Neural progenitor cell (in vitro differentiated cells): ENCODE results near the gene NR2F1-AS1. TPM values are rescaled to one million over a fixed set of nuclear protein-coding genes. Genes with fewer than 3 reads are reported as not detected.
"Not testable (repeated sequence)": the region's sequence is repeated elsewhere in the genome, so short reads cannot be mapped to it uniquely, and the experiment has no call there.

ENCODE experiments used
- DNase-seq: peaks from one replicate; pipeline ENCODE4 v3.0.0-alpha.2; 2016; ENCODE audit warnings: low spot score
- H2AFZ ChIP-seq: fragments of 200-600 bp; sonication (generic); replicated peaks from 2 replicates; pipeline ENCODE4 v1.6.1; 2016; ENCODE audit warnings: antibody characterized with exemption
- H3F3A ChIP-seq: fragments of 200-600 bp; sonication (generic); 2 replicates; pipeline ENCODE4 v1.6.1; 2016; ENCODE audit warnings: antibody characterized with exemption, low read depth
- H3K27ac ChIP-seq: fragments of 200-600 bp; sonication (generic); 2 replicates; pipeline ENCODE4 v1.5.1; 2016; ENCODE audit warnings: mild to moderate bottlenecking
- H3K27me3 ChIP-seq: fragments of 200-600 bp; sonication (generic); 2 replicates; pipeline ENCODE4 v1.6.1; 2016; ENCODE audit warnings: mild to moderate bottlenecking, moderate library complexity
- H3K36me3 ChIP-seq: fragments of 200-600 bp; sonication (generic); 2 replicates; pipeline ENCODE4 v1.5.1; 2016
- H3K4me1 ChIP-seq: fragments of 200-600 bp; sonication (generic); 2 replicates; pipeline ENCODE4 v1.6.1; 2016; ENCODE audit warnings: mixed run types
- H3K4me2 ChIP-seq: fragments of 200-600 bp; sonication (generic); 2 replicates; pipeline ENCODE4 v1.6.1; 2016
- H3K4me3 ChIP-seq: fragments of 200-600 bp; sonication (generic); 2 replicates; pipeline ENCODE4 v1.5.1; 2016
- H3K79me2 ChIP-seq: fragments of 200-600 bp; sonication (generic); 2 replicates; pipeline ENCODE4 v1.6.1; 2016; ENCODE audit warnings: low read depth
- H3K9ac ChIP-seq: fragments of 200-600 bp; sonication (generic); 2 replicates; pipeline ENCODE4 v1.6.1; 2016
- H3K9me3 ChIP-seq: fragments of 200-600 bp; sonication (generic); 2 replicates; pipeline ENCODE4 v1.5.1; 2016; ENCODE audit warnings: low read depth
- H4K20me1 ChIP-seq: fragments of 200-600 bp; sonication (generic); 2 replicates; pipeline ENCODE4 v1.6.1; 2016; ENCODE audit warnings: low read depth
- H3K27ac Mint-ChIP-seq: 3 replicates; pipeline ENCODE4 v1.8.0; 2021; ENCODE audit warnings: mixed read lengths
- H3K27me3 Mint-ChIP-seq: 2 replicates; pipeline ENCODE4 v1.8.0; 2022; ENCODE audit warnings: low read depth, mild to moderate bottlenecking, inconsistent platforms, moderate library complexity, mixed read lengths; ENCODE audit not compliant: insufficient read depth
- H3K36me3 Mint-ChIP-seq: 3 replicates; pipeline ENCODE4 v1.8.0; 2021; ENCODE audit warnings: mixed read lengths
- H3K4me1 Mint-ChIP-seq: 3 replicates; pipeline ENCODE4 v1.8.0; 2021; ENCODE audit warnings: mixed read lengths
- H3K4me3 Mint-ChIP-seq: 3 replicates; pipeline ENCODE4 v1.8.0; 2021; ENCODE audit warnings: mild to moderate bottlenecking, moderate library complexity, mixed read lengths
- H3K9me3 Mint-ChIP-seq: 3 replicates; pipeline ENCODE4 v1.8.0; 2020; ENCODE audit warnings: mixed read lengths
- CTCF ChIP-seq: fragments of 200-600 bp; sonication (generic); IDR thresholded peaks from 2 replicates; pipeline ENCODE4 v1.5.1; 2017; ENCODE audit warnings: antibody characterized with exemption, mild to moderate bottlenecking
- EZH2 ChIP-seq: fragments of 200-600 bp; sonication (generic); IDR thresholded peaks from 2 replicates; pipeline ENCODE4 v1.6.1; 2017; ENCODE audit warnings: antibody characterized with exemption, mild to moderate bottlenecking, moderate library complexity
- EZH2phosphoT487 ChIP-seq: fragments of 200-600 bp; sonication (generic); IDR thresholded peaks from 2 replicates; pipeline ENCODE4 v1.6.1; 2017; ENCODE audit warnings: antibody characterized with exemption
- total RNA-seq: library from RNA; depleted of rRNA; stranded (reverse); fragments of >200 nt; gene quantifications from 2 replicates; pipeline ENCODE4 v1.2.3, GENCODE V29; 2015; ENCODE audit warnings: low replicate concordance

NR2F1-AS1 gene
- total RNA-seq, 1 donor from 2014 or later = 9.3 TPM

- Histone ChIP-seq H3K27me3 (no peaks in the 10 kb centered on the region), H3K4me2 (no peak overlapping the region), H3F3A (no peaks in the 10 kb centered on the region), H3K9ac (no peak overlapping the region), H3K36me3 (no peaks in the 10 kb centered on the region), H3K9me3 (no peaks in the 10 kb centered on the region), H3K79me2 (no peaks in the 10 kb centered on the region), H2AFZ (no peak overlapping the region), H3K4me1 (peaks cover 6% of the 10 kb centered on the region), H3K4me3 (no peak overlapping the region), H4K20me1 (no peaks in the 10 kb centered on the region), H3K27ac (no peak overlapping the region)
- H3K27me3 Mint-ChIP-seq = peaks cover 2% of the 10 kb centered on the region
- no peak for TF ChIP-seq EZH2phosphoT487
- no peak for TF ChIP-seq EZH2
- no peak for TF ChIP-seq CTCF
- H3K4me3 Mint-ChIP-seq = no peak overlapping the region
- peaks cover 48% of the 10 kb centered on the region for H3K36me3 Mint-ChIP-seq
- no peak overlapping the region for H3K27ac Mint-ChIP-seq
- no peak for DNase-seq
- peaks cover 4% of the 10 kb centered on the region for H3K4me1 Mint-ChIP-seq
- peaks cover 6% of the 10 kb centered on the region for H3K9me3 Mint-ChIP-seq
These were observed 23.9 kb downstream of the NR2F1-AS1 start for GRCh38 chr5:93557021-93557604.

GRCh38 chr5:93549594-93549993 lies 31.4 kb downstream of the NR2F1-AS1 start:
- not testable (repeated sequence) for H3K4me1 Mint-ChIP-seq, H3F3A ChIP-seq, H3K36me3 ChIP-seq

GRCh38 chr5:93545872-93546271 lies 35.1 kb downstream of the NR2F1-AS1 start:
- H3K27me3 Mint-ChIP-seq = no peaks in the 10 kb centered on the region
- no peaks in the 10 kb centered on the region for H3K9me3 ChIP-seq
- DNase-seq = no peak
- no peak overlapping the region for H3K9ac ChIP-seq
- H3K9me3 Mint-ChIP-seq = no peaks in the 10 kb centered on the region
- H4K20me1 ChIP-seq = no peaks in the 10 kb centered on the region
- no peaks in the 10 kb centered on the region for H3K4me1 Mint-ChIP-seq
- no peaks in the 10 kb centered on the region for H3F3A ChIP-seq
- H3K4me2 ChIP-seq = no peak overlapping the region
- TF ChIP-seq EZH2 = no peak
- TF ChIP-seq CTCF = no peak
- no peak for TF ChIP-seq EZH2phosphoT487
- H3K79me2 ChIP-seq = no peaks in the 10 kb centered on the region
- H3K4me3 ChIP-seq = no peak overlapping the region
- no peak overlapping the region for H3K27ac Mint-ChIP-seq
- H2AFZ ChIP-seq = no peak overlapping the region
- no peak overlapping the region for H3K27ac ChIP-seq
- no peak overlapping the region for H3K4me3 Mint-ChIP-seq
- no peaks in the 10 kb centered on the region for H3K36me3 ChIP-seq
- no peaks in the 10 kb centered on the region for H3K27me3 ChIP-seq
- no peaks in the 10 kb centered on the region for H3K4me1 ChIP-seq
- peaks cover 37% of the 10 kb centered on the region for H3K36me3 Mint-ChIP-seq

More at GRCh38 chr5:93549594-93549993, 31.4 kb downstream of the NR2F1-AS1 start:
- not testable (repeated sequence) for DNase-seq, H3K9me3 ChIP-seq, H3K27me3 Mint-ChIP-seq, H3K4me3 ChIP-seq, H3K9ac ChIP-seq, H3K79me2 ChIP-seq, H3K27ac ChIP-seq, H3K4me2 ChIP-seq, H2AFZ ChIP-seq, H4K20me1 ChIP-seq, H3K4me1 ChIP-seq, H3K9me3 Mint-ChIP-seq, H3K4me3 Mint-ChIP-seq, H3K27me3 ChIP-seq, H3K27ac Mint-ChIP-seq
- H3K36me3 Mint-ChIP-seq = peaks cover 28% of the 10 kb centered on the region

- DNase-seq = peak; percentile 9
- no peaks in the 10 kb centered on the region for H4K20me1 ChIP-seq
- no peak overlapping the region for H3K9ac ChIP-seq
- H3K9me3 ChIP-seq = no peaks in the 10 kb centered on the region
- no peak overlapping the region for H2AFZ ChIP-seq
- Mint-ChIP-seq H3K36me3 (peaks cover 64% of the 10 kb centered on the region), H3K9me3 (peaks cover 23% of the 10 kb centered on the region), H3K4me3 (no peak overlapping the region), H3K27ac (no peak overlapping the region), H3K4me1 (no peaks in the 10 kb centered on the region), H3K27me3 (peaks cover 3% of the 10 kb centered on the region)
- no peaks in the 10 kb centered on the region for H3K27me3 ChIP-seq
- H3K4me3 ChIP-seq = no peak overlapping the region
- H3K79me2 ChIP-seq = no peaks in the 10 kb centered on the region
- H3K27ac ChIP-seq = no peak overlapping the region
- H3K4me2 ChIP-seq = no peak overlapping the region
- H3F3A ChIP-seq = no peaks in the 10 kb centered on the region
- no peaks in the 10 kb centered on the region for H3K36me3 ChIP-seq
- H3K4me1 ChIP-seq = peaks cover 3% of the 10 kb centered on the region
- no peak for TF ChIP-seq EZH2
- TF ChIP-seq CTCF = no peak
- TF ChIP-seq EZH2phosphoT487 = no peak
These were observed 48.6 kb downstream of the NR2F1-AS1 start for GRCh38 chr5:93532370-93532769.

- not testable (repeated sequence) for DNase-seq, H3K4me3 Mint-ChIP-seq, H3K36me3 ChIP-seq, H3K9me3 ChIP-seq, H3K27me3 Mint-ChIP-seq, H3K4me1 Mint-ChIP-seq, H3K27ac Mint-ChIP-seq, H3K4me3 ChIP-seq, H3K27ac ChIP-seq, H3F3A ChIP-seq, H3K4me2 ChIP-seq, H2AFZ ChIP-seq, H3K27me3 ChIP-seq, H4K20me1 ChIP-seq, H3K9ac ChIP-seq, H3K79me2 ChIP-seq, H3K4me1 ChIP-seq
- peaks cover 61% of the 10 kb centered on the region for H3K36me3 Mint-ChIP-seq
- peaks cover 50% of the 10 kb centered on the region for H3K9me3 Mint-ChIP-seq
These were observed 59.2 kb downstream of the NR2F1-AS1 start for GRCh38 chr5:93521815-93522214.
